CD14-positive monocyte (primary cell): ENCODE results near the gene FAF1. TPM values are rescaled to one million over a fixed set of nuclear protein-coding genes. Genes with fewer than 3 reads are reported as not detected.

Source experiments
- DNase-seq, 3 donors: peaks; one replicate each; pipeline ENCODE4 v3.0.0-alpha.2; 2011 to 2022
- H2AFZ ChIP-seq: 2 replicates; pipeline ENCODE4 v1.6.0; 2012; ENCODE audit warnings: mild to moderate bottlenecking, low read depth, low read length, inconsistent platforms; ENCODE audit not compliant: insufficient read depth, poor library complexity, severe bottlenecking
- H3K27ac ChIP-seq, 2 donors: 1 replicate in 1 of 2; 2 replicates in 1 of 2; pipeline ENCODE4 v1.5.1; 2012 to 2013; ENCODE audit warnings: low read length in 2 of 2, control low read depth in 1 of 2, inconsistent platforms in 1 of 2, low read depth in 1 of 2, mild to moderate bottlenecking in 1 of 2
- H3K27me3 ChIP-seq, 2 donors: one replicate each; pipeline versions ENCODE4 v1.6.0 to v1.6.1; 2011 to 2013; ENCODE audit warnings: low read length in 2 of 2; ENCODE audit not compliant: control insufficient read depth in 2 of 2, insufficient read depth in 2 of 2
- H3K36me3 ChIP-seq, 2 donors: replicated peaks in 1 of 2; 1 replicate in 1 of 2; 2 replicates in 1 of 2; pipeline versions ENCODE4 v1.5.1 to v1.6.1; 2012 to 2013; ENCODE audit warnings: low read length in 2 of 2, control low read depth in 1 of 2, inconsistent platforms in 1 of 2, mild to moderate bottlenecking in 1 of 2; ENCODE audit not compliant: insufficient read depth in 2 of 2, control insufficient read depth in 1 of 2
- H3K4me1 ChIP-seq, 2 donors: 1 replicate in 1 of 2; 2 replicates in 1 of 2; pipeline versions ENCODE4 v1.5.1 to v1.6.1; 2012 to 2013; ENCODE audit warnings: low read length in 2 of 2, control low read depth in 1 of 2, inconsistent platforms in 1 of 2, mild to moderate bottlenecking in 1 of 2, moderate library complexity in 1 of 2; ENCODE audit not compliant: insufficient read depth in 2 of 2, control insufficient read depth in 1 of 2
- H3K4me2 ChIP-seq: replicated peaks from 2 replicates; pipeline ENCODE3; 2012; ENCODE audit warnings: low read length, moderate library complexity, mild to moderate bottlenecking; ENCODE audit not compliant: poor library complexity, severe bottlenecking; ENCODE audit errors: extremely low read depth
- H3K4me3 ChIP-seq, 3 experiments: fragments of 200-600 bp in 1 of 3; sonication (generic) in 1 of 3; replicated peaks in 1 of 3; 1 replicate in 2 of 3; 2 replicates in 1 of 3; pipeline ENCODE4 v1.5.1; 2011 to 2013; ENCODE audit warnings: low read length in 3 of 3, mild to moderate bottlenecking in 3 of 3, control low read depth in 2 of 3, low read depth in 2 of 3, inconsistent platforms in 1 of 3, moderate library complexity in 1 of 3
- H3K79me2 ChIP-seq: 2 replicates; pipeline ENCODE4 v1.6.0; 2012; ENCODE audit warnings: mild to moderate bottlenecking, control low read depth, inconsistent platforms, low read length, moderate library complexity; ENCODE audit not compliant: insufficient read depth
- H3K9ac ChIP-seq: 2 replicates; pipeline ENCODE4 v1.6.0; 2017; ENCODE audit warnings: low read length, mild to moderate bottlenecking; ENCODE audit not compliant: insufficient read depth, poor library complexity, severe bottlenecking
- H3K9me3 ChIP-seq, 2 donors: replicated peaks in 1 of 2; 1 replicate in 1 of 2; 2 replicates in 1 of 2; pipeline versions ENCODE4 v1.5.1 to v1.6.1; 2012 to 2013; ENCODE audit warnings: low read length in 2 of 2, control low read depth in 1 of 2; ENCODE audit not compliant: control insufficient read depth in 1 of 2, insufficient read depth in 1 of 2
- H4K20me1 ChIP-seq: 2 replicates; pipeline ENCODE4 v1.6.0; 2012; ENCODE audit warnings: mild to moderate bottlenecking, low read length, control low read depth, moderate library complexity; ENCODE audit not compliant: insufficient read depth
- H3K27ac Mint-ChIP-seq, 7 donors: one replicate each; pipeline ENCODE4 v1.8.0; 2020; ENCODE audit warnings: mild to moderate bottlenecking in 7 of 7, mixed read lengths in 7 of 7, moderate library complexity in 6 of 7, inconsistent platforms in 2 of 7
- H3K27me3 Mint-ChIP-seq, 3 donors: one replicate each; pipeline ENCODE4 v1.8.0; 2021 to 2022; ENCODE audit warnings: low read depth in 3 of 3, mild to moderate bottlenecking in 3 of 3, mixed read lengths in 3 of 3, moderate library complexity in 3 of 3, inconsistent platforms in 1 of 3
- H3K36me3 Mint-ChIP-seq, 2 donors: one replicate each; pipeline ENCODE4 v1.8.0; 2020; ENCODE audit warnings: mixed read lengths in 2 of 2, inconsistent platforms in 1 of 2, mild to moderate bottlenecking in 1 of 2
- H3K4me1 Mint-ChIP-seq: one replicate; pipeline ENCODE4 v1.8.0; 2020; ENCODE audit warnings: mild to moderate bottlenecking, mixed read lengths
- H3K4me3 Mint-ChIP-seq, 2 donors: one replicate each; pipeline ENCODE4 v1.8.0; 2020; ENCODE audit warnings: mild to moderate bottlenecking in 2 of 2, mixed read lengths in 2 of 2, moderate library complexity in 1 of 2
- H3K9me3 Mint-ChIP-seq, 7 donors: one replicate each; pipeline ENCODE4 v1.8.0; 2020 to 2022; ENCODE audit warnings: mixed read lengths in 7 of 7, mild to moderate bottlenecking in 6 of 7, moderate library complexity in 6 of 7, inconsistent platforms in 2 of 7
- WGBS: methylation state at CpG from one replicate; pipeline ENCODE4 v1.1.5; 2013; ENCODE audit warnings: missing lambda C conversion rate; ENCODE audit not compliant: insufficient coverage; 5-methylcytosine and 5-hydroxymethylcytosine counted together
- intact Hi-C, 2 donors: fragments of 100-400 bp; cut with micrococcal nuclease; formaldehyde crosslinking; loops; one replicate each; pipeline versions ENCODE4 v1.15.0 to v1.15.1; 2023
- polyA plus RNA-seq, 3 donors: library from polyadenylated mRNA; depleted of rRNA in 1 of 3; unstranded in 2 of 3; stranded (reverse) in 1 of 3; fragments of 300-500 nt in 2 of 3; fragments of >200 nt in 1 of 3; fragmentation: Illumina TruSeq in 2 of 3; gene quantifications; 1 replicate in 2 of 3; 2 replicates in 1 of 3; pipeline ENCODE4 v1.2.3, GENCODE V29; 2012 to 2021
- TF ChIP-seq, protein P1 (sequence below): fragments of 200-600 bp; IDR thresholded peaks from one replicate; pipeline ENCODE4 v1.8.0; 2022; ENCODE audit warnings: antibody characterized with exemption, mild to moderate bottlenecking

The FAF1 gene
- polyA plus RNA-seq, 3 donors: 11.4 to 29.6 (median 16.9) TPM

DNA sequence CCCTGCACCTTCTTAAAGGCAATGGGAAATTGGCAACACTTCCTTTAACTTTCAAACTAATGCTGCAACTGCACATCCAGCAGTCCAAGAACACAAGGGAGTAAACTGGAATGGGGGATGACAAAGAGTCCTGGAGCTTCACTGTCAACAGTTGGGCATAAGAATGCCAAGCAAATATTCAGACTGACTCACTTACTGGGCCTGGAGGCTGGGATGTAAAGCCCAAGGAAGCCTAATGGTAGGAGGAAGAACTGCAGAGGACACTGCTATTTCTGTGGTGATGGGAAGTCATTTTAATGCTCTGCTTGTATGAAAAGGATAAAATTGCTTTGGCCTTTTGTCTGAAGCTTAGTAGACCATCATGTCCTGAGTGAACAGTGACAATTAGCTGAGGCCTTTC is 521.1 kb downstream of the FAF1 start:
- TF ChIP-seq, protein P1, sequence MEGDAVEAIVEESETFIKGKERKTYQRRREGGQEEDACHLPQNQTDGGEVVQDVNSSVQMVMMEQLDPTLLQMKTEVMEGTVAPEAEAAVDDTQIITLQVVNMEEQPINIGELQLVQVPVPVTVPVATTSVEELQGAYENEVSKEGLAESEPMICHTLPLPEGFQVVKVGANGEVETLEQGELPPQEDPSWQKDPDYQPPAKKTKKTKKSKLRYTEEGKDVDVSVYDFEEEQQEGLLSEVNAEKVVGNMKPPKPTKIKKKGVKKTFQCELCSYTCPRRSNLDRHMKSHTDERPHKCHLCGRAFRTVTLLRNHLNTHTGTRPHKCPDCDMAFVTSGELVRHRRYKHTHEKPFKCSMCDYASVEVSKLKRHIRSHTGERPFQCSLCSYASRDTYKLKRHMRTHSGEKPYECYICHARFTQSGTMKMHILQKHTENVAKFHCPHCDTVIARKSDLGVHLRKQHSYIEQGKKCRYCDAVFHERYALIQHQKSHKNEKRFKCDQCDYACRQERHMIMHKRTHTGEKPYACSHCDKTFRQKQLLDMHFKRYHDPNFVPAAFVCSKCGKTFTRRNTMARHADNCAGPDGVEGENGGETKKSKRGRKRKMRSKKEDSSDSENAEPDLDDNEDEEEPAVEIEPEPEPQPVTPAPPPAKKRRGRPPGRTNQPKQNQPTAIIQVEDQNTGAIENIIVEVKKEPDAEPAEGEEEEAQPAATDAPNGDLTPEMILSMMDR: no peak
- H3K4me1 Mint-ChIP-seq: no peaks in the 10 kb centered on the region
- Histone ChIP-seq H3K4me2 (no peak overlapping the region), H3K4me3 (no peak overlapping the region), H3K79me2 (no peaks in the 10 kb centered on the region), H2AFZ (no peak overlapping the region), H3K4me1 (no peaks in the 10 kb centered on the region), H3K9me3 (no peaks in the 10 kb centered on the region), H4K20me1 (no peaks in the 10 kb centered on the region), H3K36me3 (peaks cover 21 to 46% of the 10 kb centered on the region in 2 donors), H3K9ac (no peak overlapping the region), H3K27ac (no peak overlapping the region), H3K27me3 (peaks cover 3% of the 10 kb centered on the region in 2 donors)
- peaks cover 2 to 8% (median 8%) of the 10 kb centered on the region in 3 donors for H3K27me3 Mint-ChIP-seq
- no peak overlapping the region for H3K4me3 Mint-ChIP-seq
- no peak for DNase-seq
- no peaks in the 10 kb centered on the region for H3K9me3 Mint-ChIP-seq
- peaks cover 51 to 60% of the 10 kb centered on the region in 2 donors for H3K36me3 Mint-ChIP-seq
- intact Hi-C loops: no loop called here
- no peak overlapping the region for H3K27ac Mint-ChIP-seq

DNA sequence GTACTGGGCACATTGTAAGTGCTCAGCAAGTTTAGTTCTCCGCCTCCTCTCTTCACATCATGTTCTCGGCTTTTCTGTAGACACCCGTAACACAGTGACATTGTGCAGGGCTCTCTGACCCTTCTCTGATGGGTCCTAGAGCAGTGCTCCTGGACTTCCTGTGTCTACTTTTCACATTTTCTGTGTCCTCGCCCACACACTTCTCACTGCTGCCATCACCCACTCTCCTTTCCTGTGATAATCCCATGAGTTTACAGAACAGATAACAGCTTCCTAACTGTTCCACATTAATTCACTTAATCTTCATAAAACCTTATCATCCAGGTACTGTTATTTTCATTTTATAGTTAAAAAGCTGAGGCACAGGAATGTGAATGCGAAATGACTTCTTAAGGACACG is 523.6 kb downstream of the FAF1 start:
- no peak overlapping the region for H3K9ac ChIP-seq
- intact Hi-C loops: no loop called here
- DNase-seq: no peak
- no peak overlapping the region for H3K4me2 ChIP-seq
- no peaks in the 10 kb centered on the region for H3K4me1 Mint-ChIP-seq
- no peak overlapping the region for H3K27ac ChIP-seq
- no peak overlapping the region for H2AFZ ChIP-seq
- no peak overlapping the region for H3K27ac Mint-ChIP-seq
- H3K27me3 ChIP-seq: peaks cover 26% of the 10 kb centered on the region in 2 donors
- H3K79me2 ChIP-seq: no peaks in the 10 kb centered on the region
- H4K20me1 ChIP-seq: no peaks in the 10 kb centered on the region
- peaks cover 19 to 35% of the 10 kb centered on the region in 2 donors for H3K36me3 ChIP-seq
- no peak overlapping the region for H3K4me3 Mint-ChIP-seq
- H3K27me3 Mint-ChIP-seq: peaks cover 27 to 30% (median 30%) of the 10 kb centered on the region in 3 donors
- no peaks in the 10 kb centered on the region for H3K4me1 ChIP-seq
- TF ChIP-seq, protein P1: no peak
- H3K4me3 ChIP-seq: no peak overlapping the region
- H3K9me3 Mint-ChIP-seq: peaks cover 0 to 3% (median 0%) of the 10 kb centered on the region in 7 donors
- WGBS: 96% methylated on average over 4 of the region's 6 CpGs
- peaks cover 0 to 3% of the 10 kb centered on the region in 2 donors for H3K9me3 ChIP-seq
- H3K36me3 Mint-ChIP-seq: peaks cover 36 to 48% of the 10 kb centered on the region in 2 donors
